ENCODE results near the gene TBX6.
"Not testable (repeated sequence)": the region's sequence is repeated elsewhere in the genome, so short reads cannot be mapped to it uniquely, and the experiment has no call there.

Gene TBX6

DNA sequence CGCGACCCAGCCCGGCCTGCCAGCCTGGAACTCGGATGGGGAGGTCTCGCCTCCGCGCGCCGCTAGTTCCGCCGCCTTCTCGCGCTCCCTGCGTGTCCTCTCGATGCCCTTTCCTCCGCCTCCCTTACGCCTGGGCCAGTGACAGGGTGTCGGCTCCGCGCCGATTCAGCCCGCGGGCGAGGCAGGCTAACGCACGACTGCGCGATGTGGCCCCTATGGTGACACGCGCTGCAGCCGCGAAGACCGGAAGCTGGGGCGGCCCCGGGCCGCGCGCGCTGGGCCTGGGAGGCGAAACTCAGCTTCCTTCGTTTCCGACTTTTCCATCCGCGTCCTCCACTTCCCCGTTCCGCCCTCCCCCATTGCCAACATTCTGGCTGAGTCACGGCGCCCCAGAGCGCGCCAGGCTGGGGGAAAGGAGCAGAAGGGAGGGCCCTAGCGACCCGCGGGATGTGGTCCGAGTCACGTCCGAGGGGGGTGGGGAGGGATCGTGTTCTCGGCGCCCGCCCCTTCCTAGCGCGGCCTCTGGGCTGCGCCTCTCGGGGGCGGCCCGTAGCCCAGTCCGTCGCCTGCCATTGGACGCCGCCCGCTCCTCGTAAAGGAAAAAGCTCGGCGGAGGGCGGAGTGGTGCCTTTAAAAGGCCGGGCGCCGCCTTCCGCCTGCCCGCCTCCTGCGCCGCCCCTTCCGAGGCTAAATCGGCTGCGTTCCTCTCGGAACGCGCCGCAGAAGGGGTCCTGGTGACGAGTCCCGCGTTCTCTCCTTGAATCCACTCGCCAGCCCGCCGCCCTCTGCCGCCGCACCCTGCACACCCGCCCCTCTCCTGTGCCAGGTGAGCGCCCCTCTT is 26.4 kb downstream of the TBX6 start, which contains the start of gene ALDOA:
ALDOA (plus strand) TSS at position 659 of the 841 bp plus-strand sequence. CDS start 1,138 bp downstream, outside the sequence.
- peak; percentile 96 for DNase-seq

- no peak for DNase-seq
Observed at GRCh38 chr16:30064729-30065101, 27.0 kb downstream of the TBX6 start.

GRCh38 chr16:30063893-30064728 is 27.6 kb downstream of the TBX6 start:
- DNase-seq = peak; percentile 51

DNA sequence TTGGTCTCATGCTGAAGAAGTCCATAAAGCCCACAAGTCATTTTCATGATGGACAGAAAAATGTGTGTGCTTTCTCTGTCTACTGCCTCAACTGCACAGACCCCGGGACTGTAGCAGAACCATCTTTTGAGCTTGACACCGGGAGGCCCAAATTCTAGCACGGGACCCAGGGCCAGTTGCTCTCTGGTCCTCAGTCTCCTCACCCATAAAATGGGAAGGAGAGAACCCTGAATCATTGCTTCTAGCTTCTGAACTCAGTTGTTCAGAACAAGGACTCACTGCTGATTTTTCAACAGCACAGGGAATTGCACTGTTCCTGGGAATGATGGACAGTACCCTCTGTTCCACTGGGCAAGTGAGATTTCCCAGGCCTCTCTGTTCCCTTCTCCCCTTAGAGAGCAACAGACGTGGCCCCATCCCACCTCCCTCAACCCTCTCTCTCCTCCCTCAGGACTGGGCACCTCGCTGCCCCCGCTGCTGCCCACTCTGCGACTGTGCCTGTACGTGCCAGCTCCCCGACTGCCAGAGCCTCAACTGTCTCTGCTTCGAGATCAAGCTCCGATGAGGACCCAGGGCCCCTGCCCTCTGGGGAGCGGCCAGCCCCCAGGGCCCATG is 28.3 kb downstream of the TBX6 start:
- DNase-seq = no peak

DNA sequence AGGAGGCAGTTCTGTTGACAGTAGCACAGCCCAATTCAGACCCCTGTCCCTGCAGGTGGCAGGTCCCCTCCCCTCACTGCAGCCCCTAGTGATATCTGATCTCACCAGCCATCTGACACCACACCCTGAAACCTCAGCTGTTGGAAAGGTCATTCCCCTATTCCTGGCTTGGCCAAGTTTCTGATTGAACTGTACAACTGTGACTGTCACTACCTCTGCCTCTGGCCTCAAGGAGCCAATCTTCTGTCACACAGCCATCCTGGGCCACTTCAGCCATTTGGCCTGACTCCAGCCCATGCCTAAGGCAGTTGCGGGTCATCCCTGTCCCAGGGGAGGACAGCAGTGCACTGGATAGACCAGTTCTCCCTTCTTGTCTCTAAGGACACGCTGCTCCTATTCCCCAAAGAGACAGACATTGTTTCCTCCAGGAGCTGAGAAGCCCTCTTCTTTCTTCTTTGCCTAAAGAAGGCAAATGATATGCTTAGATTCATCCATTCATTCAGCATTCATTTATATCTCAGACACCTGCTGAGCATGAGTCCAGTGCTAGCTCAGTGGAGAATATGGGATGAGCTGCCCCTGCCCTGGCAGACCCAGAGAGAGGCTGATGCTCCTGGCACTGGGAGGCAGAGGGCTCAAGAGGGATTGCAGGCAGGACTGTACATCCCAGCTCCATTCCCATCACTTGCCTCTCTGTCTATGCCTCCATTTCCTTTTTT is 30.7 kb downstream of the TBX6 start:
- DNase-seq = no peak

GRCh38 chr16:30060346-30060745 is 31.4 kb downstream of the TBX6 start:
- no peak for DNase-seq

GRCh38 chr16:30054959-30055553 is 36.7 kb downstream of the TBX6 start:
- DNase-seq = no peak

DNA sequence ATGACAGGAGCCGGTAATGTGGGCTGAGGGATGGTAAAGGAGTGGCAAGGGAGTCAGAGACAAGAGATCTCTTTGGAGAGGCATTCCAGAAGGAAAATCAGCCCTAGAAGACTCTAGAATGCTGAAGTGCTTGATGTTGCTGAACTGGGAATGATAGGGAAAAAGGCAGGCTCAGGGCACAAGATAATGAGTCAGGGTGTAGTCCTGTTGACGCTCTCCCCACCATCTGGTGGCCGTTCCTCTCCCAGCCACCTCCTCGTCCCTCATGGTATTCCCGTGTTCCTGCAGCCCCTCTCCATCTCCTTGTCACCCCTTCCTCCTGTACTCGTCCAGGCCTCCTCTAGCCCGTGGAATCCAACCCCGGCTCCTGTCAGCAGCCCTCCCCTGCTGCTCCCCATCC is 37.3 kb downstream of the TBX6 start:
- no peak for DNase-seq

- no peak for DNase-seq
Observed at GRCh38 chr16:30053376-30054015, 38.2 kb downstream of the TBX6 start.

GRCh38 chr16:30052671-30053372 is 38.9 kb downstream of the TBX6 start:
- DNase-seq = peak; percentile 81

DNA sequence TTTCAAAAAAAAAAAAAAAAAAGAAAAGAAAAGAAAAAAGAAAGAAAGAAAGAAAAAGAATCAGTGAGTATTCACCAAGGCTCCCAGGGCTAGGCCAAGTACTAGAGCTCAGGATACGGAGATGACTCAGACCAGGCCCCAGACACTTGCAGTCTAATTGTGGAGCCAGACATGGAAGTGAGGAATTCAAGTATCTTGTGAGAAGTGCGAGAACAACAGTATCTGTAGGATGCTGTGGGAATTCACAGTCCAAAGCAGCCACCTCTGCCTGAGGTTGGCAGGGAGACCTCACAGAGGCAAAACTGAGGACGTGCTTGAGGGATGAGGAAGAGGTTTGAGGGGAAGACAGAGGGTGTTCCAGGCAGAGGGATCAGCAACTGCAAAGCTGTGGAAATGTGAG is 40.2 kb downstream of the TBX6 start:
- DNase-seq = no peak

GRCh38 chr16:30049871-30050270 is 41.9 kb downstream of the TBX6 start:
- DNase-seq = no peak

- DNase-seq = no peak
Observed at GRCh38 chr16:30046588-30046987, 45.1 kb downstream of the TBX6 start.

DNA sequence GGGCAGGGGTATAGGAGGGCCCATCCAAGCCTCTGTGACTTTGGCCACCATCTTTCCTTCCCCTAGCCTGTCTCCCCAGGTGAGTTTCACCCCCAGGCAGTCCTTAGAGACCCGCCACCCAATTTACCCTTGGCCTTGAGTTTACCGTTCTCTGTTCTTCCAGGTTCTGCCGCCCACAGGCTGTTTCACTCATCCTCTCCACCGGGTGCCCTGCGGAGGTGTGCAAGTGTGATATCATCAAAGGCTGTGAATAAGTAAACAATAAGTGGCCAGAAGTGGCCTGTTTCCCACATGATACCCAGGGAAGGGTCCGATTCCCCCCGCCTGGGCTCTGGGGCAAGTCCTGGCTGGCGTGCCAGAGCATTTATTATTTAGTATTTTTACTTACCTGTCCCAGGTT is 45.5 kb downstream of the TBX6 start:
- DNase-seq = no peak

DNA sequence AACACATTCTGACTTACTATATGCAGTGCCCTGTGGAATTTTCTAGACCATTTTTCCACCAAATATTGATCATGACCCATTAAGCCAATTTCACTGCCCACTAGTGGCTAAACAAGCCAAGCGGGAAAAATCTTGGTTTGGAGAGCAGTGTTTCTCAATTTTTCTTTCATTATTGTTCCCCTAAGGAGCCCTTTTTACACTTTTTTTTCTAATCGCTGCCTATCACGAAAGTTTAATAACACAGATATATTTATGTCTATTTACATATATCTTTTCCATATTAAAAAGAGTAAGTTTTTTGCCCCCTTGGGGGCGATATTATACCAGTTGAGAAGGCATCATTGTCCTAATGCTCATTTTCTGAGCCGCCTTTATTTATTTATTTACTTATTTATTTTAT is 49.9 kb downstream of the TBX6 start:
- no peak for DNase-seq

DNA sequence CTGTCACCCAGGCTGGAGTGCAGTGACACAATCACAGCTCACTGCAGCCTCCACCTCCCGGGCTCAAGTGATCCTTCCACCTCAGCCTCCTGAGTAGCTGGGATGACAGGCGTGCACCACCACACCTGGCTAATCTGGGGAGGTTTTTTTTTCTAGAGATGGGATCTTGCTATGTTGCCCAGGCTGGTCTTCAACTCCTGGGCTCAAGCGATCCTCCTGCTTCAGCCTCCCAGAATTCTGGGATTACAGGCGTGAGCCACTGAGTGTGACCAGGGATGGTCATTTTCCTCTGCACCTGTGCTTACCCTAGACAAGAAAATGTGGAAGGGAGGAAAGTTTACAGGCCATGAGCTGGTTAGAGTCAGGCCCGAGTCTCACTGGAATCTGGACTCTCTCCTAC is 51.0 kb downstream of the TBX6 start:
- DNase-seq = not testable (repeated sequence)

- DNase-seq = no peak
Observed at GRCh38 chr16:30040221-30040620, 51.5 kb downstream of the TBX6 start.
